Ishikawa (cell line): ENCODE measurements around the gene ARG2.

Experiments used
- CEBPB ChIP-seq: IDR thresholded peaks from 2 replicates; pipeline ENCODE4 v1.6.1; 2012
- EGR1 ChIP-seq: IDR thresholded peaks from 2 replicates; pipeline ENCODE4 v1.6.1; 2012
- EP300 ChIP-seq: IDR thresholded peaks from 2 replicates; pipeline ENCODE4 v1.6.1; 2012; ENCODE audit warnings: borderline replicate concordance
- RAD21 ChIP-seq: IDR thresholded peaks from 2 replicates; pipeline ENCODE4 v1.6.1; 2012; ENCODE audit warnings: low read depth
- REST ChIP-seq: IDR thresholded peaks from 2 replicates; pipeline ENCODE4 v1.6.1; 2012; ENCODE audit warnings: low read depth, mild to moderate bottlenecking
- TAF1 ChIP-seq: IDR thresholded peaks from 2 replicates; pipeline ENCODE4 v1.6.1; 2012; ENCODE audit warnings: low read depth, mild to moderate bottlenecking
- TCF12 ChIP-seq: IDR thresholded peaks from 2 replicates; pipeline ENCODE4 v1.6.1; 2012; ENCODE audit warnings: low read depth
- TEAD4 ChIP-seq: IDR thresholded peaks from 2 replicates; pipeline ENCODE4 v1.6.1; 2012
- YY1 ChIP-seq: IDR thresholded peaks from 2 replicates; pipeline ENCODE4 v1.6.1; 2012; ENCODE audit warnings: low read depth
- ZBTB7A ChIP-seq: IDR thresholded peaks from 2 replicates; pipeline ENCODE4 v1.6.1; 2012; ENCODE audit warnings: low read depth
- TF ChIP-seq, protein P1 (sequence below): IDR thresholded peaks from 2 replicates; pipeline ENCODE4 v1.6.1; 2012
- TF ChIP-seq, protein P2 (sequence below): IDR thresholded peaks from 2 replicates; pipeline ENCODE4 v1.6.1; 2012

DNA sequence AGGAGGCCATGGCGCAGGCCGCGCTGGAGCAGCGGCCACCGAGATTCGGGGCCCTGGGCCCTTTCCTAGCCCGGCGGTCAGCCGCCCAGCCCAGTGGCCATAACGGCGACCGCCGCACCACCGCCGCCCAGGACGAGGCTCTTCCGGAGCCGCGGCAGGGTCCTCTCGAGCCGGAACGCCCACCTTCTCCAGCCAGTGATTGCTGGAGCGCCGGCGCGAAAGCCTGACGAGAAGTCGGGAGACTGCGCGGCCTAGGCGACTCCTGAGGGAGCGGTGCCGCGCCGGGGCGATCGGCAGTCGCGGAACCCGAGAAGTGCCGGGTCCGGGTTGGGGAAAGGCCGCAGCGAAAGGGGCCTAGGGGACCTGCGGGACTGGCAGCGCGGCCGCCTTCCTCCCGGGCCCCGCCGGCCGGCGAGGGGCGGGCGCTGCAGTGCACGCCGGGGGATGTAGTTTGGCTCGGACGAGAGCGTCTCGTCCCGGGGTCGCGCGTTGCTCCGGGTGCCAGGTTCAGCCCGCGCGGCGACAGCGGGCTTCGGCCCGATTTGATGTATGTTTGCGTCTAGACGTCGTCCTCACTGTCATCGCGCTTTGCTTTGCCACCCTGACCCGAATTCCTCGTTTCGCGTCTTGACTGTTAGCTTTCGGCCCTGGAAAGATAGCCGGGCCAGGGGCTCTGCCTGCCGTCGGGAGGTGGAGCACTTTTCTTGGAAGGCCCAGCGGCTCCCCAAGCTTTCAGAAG lies 54.9 kb downstream of the ARG2 start, which contains the start of gene VTI1B:
- TF ChIP-seq TAF1 (peak; percentile 58), CEBPB (no peak), REST (no peak), YY1 (peak; percentile 49; the same call in 1 of the 2 replicates), EGR1 (no peak), TCF12 (no peak), TEAD4 (peak; percentile 21; the same call in 1 of the 2 replicates), RAD21 (no peak), ZBTB7A (peak; percentile 73; the same call in 1 of the 2 replicates), EP300 (no peak)
- TF ChIP-seq, protein P1, sequence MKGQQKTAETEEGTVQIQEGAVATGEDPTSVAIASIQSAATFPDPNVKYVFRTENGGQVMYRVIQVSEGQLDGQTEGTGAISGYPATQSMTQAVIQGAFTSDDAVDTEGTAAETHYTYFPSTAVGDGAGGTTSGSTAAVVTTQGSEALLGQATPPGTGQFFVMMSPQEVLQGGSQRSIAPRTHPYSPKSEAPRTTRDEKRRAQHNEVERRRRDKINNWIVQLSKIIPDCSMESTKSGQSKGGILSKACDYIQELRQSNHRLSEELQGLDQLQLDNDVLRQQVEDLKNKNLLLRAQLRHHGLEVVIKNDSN = no peak
- TF ChIP-seq, protein P2, sequence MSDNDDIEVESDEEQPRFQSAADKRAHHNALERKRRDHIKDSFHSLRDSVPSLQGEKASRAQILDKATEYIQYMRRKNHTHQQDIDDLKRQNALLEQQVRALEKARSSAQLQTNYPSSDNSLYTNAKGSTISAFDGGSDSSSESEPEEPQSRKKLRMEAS = peak; percentile 52
